Adrenal gland (tissue), 12 donors: ENCODE results near the gene IMPA2. TPM values are rescaled to one million over a fixed set of nuclear protein-coding genes. Genes with fewer than 3 reads are reported as not detected.

Experiments
- DNase-seq, 7 donors: peaks; one replicate each; pipeline ENCODE4 v3.0.0-alpha.2; 2019 to 2020
- H3K27ac ChIP-seq, 5 donors: fragments of 200-600 bp; sonication (generic) in 4 of 5; 1 replicate in 3 of 5; 2 replicates in 2 of 5; pipeline versions ENCODE4 v1.5.1 to v1.8.0; 2016 to 2020; ENCODE audit warnings: mild to moderate bottlenecking in 1 of 5
- H3K27me3 ChIP-seq: fragments of 200-600 bp; 2 replicates; pipeline ENCODE4 v1.8.0; 2021
- H3K36me3 ChIP-seq, 2 donors: fragments of 200-600 bp; replicated peaks in 1 of 2; 1 replicate in 1 of 2; 2 replicates in 1 of 2; pipeline versions ENCODE4 v1.5.1 to v1.8.0; 2018 to 2022
- H3K4me1 ChIP-seq, 2 donors: fragments of 200-600 bp; replicated peaks in 1 of 2; 1 replicate in 1 of 2; 2 replicates in 1 of 2; pipeline versions ENCODE4 v1.5.1 to v1.8.0; 2018 to 2021
- H3K4me3 ChIP-seq, 4 donors: fragments of 200-600 bp; sonication (generic) in 3 of 4; one replicate each; pipeline ENCODE4 v1.5.1; 2016 to 2018
- H3K9me3 ChIP-seq, 3 donors: fragments of 200-600 bp; sonication (generic) in 1 of 3; replicated peaks in 1 of 3; 1 replicate in 2 of 3; 2 replicates in 1 of 3; pipeline versions ENCODE4 v1.5.1 to v1.8.0; 2016 to 2021
- POLR2A ChIP-seq, 2 donors: fragments of 450-650 bp; IDR thresholded peaks; one replicate each; pipeline ENCODE4 v1.6.1; 2017; ENCODE audit warnings: antibody characterized with exemption in 2 of 2, mild to moderate bottlenecking in 2 of 2, moderate library complexity in 1 of 2
- WGBS, 4 donors: extraction: QIAGEN DNeasy Blood & Tissue Kit in 2 of 4; methylation state at CpG; one replicate each; pipeline versions ENCODE4 v1.1.5 to v1.1.7; 2013 to 2017; 5-methylcytosine and 5-hydroxymethylcytosine counted together
- intact Hi-C, 2 donors: fragments of 100-400 bp; cut with DNase I; formaldehyde crosslinking; loops; one replicate each; pipeline versions ENCODE4 v1.14.1 to v1.15.0; 2022 to 2023
- polyA plus RNA-seq, 3 donors: library from polyadenylated mRNA; stranded (reverse); fragments of 200-250 nt in 2 of 3; fragments of 350-450 nt in 1 of 3; fragmentation: Illumina TruSeq in 1 of 3; extraction: RNeasy Lipid Tissue Mini Kit (QIAGEN cat#74804) in 1 of 3; gene quantifications; one replicate each; pipeline ENCODE4 v1.2.3, GENCODE V29; 2013 to 2014
- total RNA-seq, 9 donors: library from RNA; depleted of rRNA in 4 of 9; stranded (reverse); fragments of >200 nt in 4 of 9; fragments of 120-200 nt in 1 of 9; fragmentation: NEBNext Ultra II Directional in 1 of 9; extraction: Animal tissue kit (Norgen Biotek cat#: 25700) in 1 of 9; gene quantifications; one replicate each; pipeline versions ENCODE4 v1.1.0 to v1.2.4, GENCODE V29; 2013 to 2023
- TF ChIP-seq, protein P1 (sequence below), 6 experiments: fragments of 450-650 bp in 4 of 6; fragments of 200-600 bp in 2 of 6; sonication (generic) in 1 of 6; IDR thresholded peaks; 1 replicate in 5 of 6; 2 replicates in 1 of 6; pipeline versions ENCODE4 v1.5.1 to v1.8.0; 2016 to 2021; ENCODE audit warnings: antibody characterized with exemption in 6 of 6, mild to moderate bottlenecking in 2 of 6, moderate library complexity in 1 of 6
- donor health status: healthy with polysubstance abuse.
- donor health status: Bipolar disorder and iron deficiency.
- donor health status: DM: yes; HTN: yes; CAD: no.
- donor health status: DM: no; HTN: no; CAD: no.
- donor health status: DM: no; HTN: no; CAD: no.
- donor health status: DM: yes; HTN: yes; CAD: no.

IMPA2 gene
- total and polyA plus RNA-seq, 12 donors = 7.9 to 41.3 (median 20.4) TPM

- TF ChIP-seq, protein P1, sequence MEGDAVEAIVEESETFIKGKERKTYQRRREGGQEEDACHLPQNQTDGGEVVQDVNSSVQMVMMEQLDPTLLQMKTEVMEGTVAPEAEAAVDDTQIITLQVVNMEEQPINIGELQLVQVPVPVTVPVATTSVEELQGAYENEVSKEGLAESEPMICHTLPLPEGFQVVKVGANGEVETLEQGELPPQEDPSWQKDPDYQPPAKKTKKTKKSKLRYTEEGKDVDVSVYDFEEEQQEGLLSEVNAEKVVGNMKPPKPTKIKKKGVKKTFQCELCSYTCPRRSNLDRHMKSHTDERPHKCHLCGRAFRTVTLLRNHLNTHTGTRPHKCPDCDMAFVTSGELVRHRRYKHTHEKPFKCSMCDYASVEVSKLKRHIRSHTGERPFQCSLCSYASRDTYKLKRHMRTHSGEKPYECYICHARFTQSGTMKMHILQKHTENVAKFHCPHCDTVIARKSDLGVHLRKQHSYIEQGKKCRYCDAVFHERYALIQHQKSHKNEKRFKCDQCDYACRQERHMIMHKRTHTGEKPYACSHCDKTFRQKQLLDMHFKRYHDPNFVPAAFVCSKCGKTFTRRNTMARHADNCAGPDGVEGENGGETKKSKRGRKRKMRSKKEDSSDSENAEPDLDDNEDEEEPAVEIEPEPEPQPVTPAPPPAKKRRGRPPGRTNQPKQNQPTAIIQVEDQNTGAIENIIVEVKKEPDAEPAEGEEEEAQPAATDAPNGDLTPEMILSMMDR (IDR thresholded peaks at IDR 0.05) = no peak
- no peak for TF ChIP-seq POLR2A (IDR thresholded peaks at IDR 0.05)
- WGBS, 4 donors = 71 to 85% (median 76%) methylated on average over 5 of the region's 5 CpGs
- no peak overlapping the region for H3K27ac ChIP-seq
- no peaks in the 10 kb centered on the region for H3K27me3 ChIP-seq
- H3K9me3 ChIP-seq = no peaks in the 10 kb centered on the region
- intact Hi-C loops = no loop called here
- peaks cover 0 to under 1% of the 10 kb centered on the region in 2 donors for H3K4me1 ChIP-seq
- peak in 1 of 7 donors; percentile 14 for DNase-seq
- H3K4me3 ChIP-seq = no peak overlapping the region
- peaks cover 0 to 4% of the 10 kb centered on the region in 2 donors for H3K36me3 ChIP-seq
These were observed 35.8 kb downstream of the IMPA2 start for GRCh38 chr18:12017081-12017480.

- Histone ChIP-seq H3K4me3 (no peak overlapping the region), H3K27ac (no peak overlapping the region), H3K4me1 (no peaks in the 10 kb centered on the region), H3K27me3 (no peaks in the 10 kb centered on the region), H3K9me3 (no peaks in the 10 kb centered on the region), H3K36me3 (peaks cover 0 to 4% of the 10 kb centered on the region in 2 donors)
- 91 to 98% (median 96%) methylated on average over 7 of the region's 7 CpGs for WGBS, 4 donors
- intact Hi-C loops = no loop called here
- TF ChIP-seq, protein P1 (IDR thresholded peaks at IDR 0.05) = no peak
- TF ChIP-seq POLR2A (IDR thresholded peaks at IDR 0.05) = no peak
- no peak for DNase-seq
These were observed 37.6 kb downstream of the IMPA2 start for GRCh38 chr18:12018861-12019260.

DNA sequence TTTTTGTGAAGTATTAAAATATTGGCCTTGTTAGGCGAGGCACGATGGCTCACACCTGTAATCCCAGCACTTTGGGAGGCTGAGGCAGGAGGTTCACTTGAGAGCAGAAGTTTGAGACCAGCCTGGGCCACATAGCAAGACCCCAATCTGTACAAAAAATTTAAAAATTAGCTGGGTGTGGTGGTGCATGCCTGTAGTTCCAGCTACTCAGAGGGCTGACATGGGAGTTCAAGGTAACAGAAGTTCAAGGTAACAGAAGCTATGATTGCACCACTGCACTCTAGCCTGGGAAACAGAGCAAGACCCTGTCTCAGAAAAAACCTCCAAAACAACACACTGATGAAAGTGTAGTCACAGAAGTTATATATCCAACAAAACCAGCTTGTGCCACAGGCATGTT, 39.8 kb downstream of the IMPA2 start:
- no peaks in the 10 kb centered on the region for H3K36me3 ChIP-seq
- intact Hi-C loops = no loop called here
- TF ChIP-seq, protein P1 (IDR thresholded peaks at IDR 0.05) = no peak
- TF ChIP-seq POLR2A (IDR thresholded peaks at IDR 0.05) = no peak

DNA sequence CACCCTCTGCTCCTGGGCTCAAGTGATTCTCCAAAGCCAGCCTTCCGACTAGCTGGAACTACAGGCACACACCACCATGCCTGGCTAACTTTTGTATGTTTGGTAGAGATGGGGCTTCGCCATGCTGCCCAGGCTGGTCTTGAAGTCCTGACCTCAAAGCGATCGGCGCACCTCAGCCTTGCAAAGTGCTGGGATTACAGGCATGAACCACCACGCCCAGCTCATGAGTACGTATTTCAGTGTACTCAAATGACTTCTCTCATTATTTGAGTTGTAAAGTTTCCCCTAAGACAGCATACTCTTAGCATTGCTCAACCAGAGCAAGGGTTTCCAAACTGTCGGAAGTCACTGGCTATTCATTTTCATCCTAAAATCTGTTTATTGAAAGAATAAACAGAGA, 40.3 kb downstream of the IMPA2 start:
- 87 to 98% (median 97%) methylated on average over 4 to 8 of the region's 8 CpGs for WGBS, 4 donors
- Histone ChIP-seq H3K9me3 (no peaks in the 10 kb centered on the region), H3K27ac (no peak overlapping the region), H3K4me3 (no peak overlapping the region), H3K4me1 (peaks cover 2% of the 10 kb centered on the region in 2 donors), H3K36me3 (no peaks in the 10 kb centered on the region), H3K27me3 (no peaks in the 10 kb centered on the region)
- TF ChIP-seq, protein P1 (IDR thresholded peaks at IDR 0.05) = no peak
- no peak for TF ChIP-seq POLR2A (IDR thresholded peaks at IDR 0.05)
- intact Hi-C loops = no loop called here
- DNase-seq = no peak

More for the DNA sequence above, 39.8 kb downstream of the IMPA2 start:
- no peaks in the 10 kb centered on the region for H3K27me3 ChIP-seq
- H3K9me3 ChIP-seq = no peaks in the 10 kb centered on the region
- H3K4me3 ChIP-seq = no peak overlapping the region
- DNase-seq = no peak
- H3K27ac ChIP-seq = no peak overlapping the region
- no peaks in the 10 kb centered on the region for H3K4me1 ChIP-seq
- WGBS, 4 donors = 91 to 98% (median 96%) methylated on average over 2 of the region's 2 CpGs
